Esophagus muscularis mucosa (tissue), 4 donors: ENCODE data around the gene KCNJ18. TPM values are rescaled to one million over a fixed set of nuclear protein-coding genes. Genes with fewer than 3 reads are reported as not detected.
A peak's percentile ranks its signal among the peaks of the same experiment; 100 is the strongest.
"Not testable (repeated sequence)": the region's sequence is repeated elsewhere in the genome, so short reads cannot be mapped to it uniquely, and the experiment has no call there.

Experiments
- DNase-seq: peaks from one replicate; pipeline ENCODE4 v3.0.0-alpha.2; 2017; ENCODE audit errors: extremely low spot score
- H3K27ac ChIP-seq, 4 donors: fragments of 200-600 bp; sonication (generic); replicated peaks in 1 of 4; 1 replicate in 3 of 4; 2 replicates in 1 of 4; pipeline ENCODE4 v1.5.1; 2016 to 2019; ENCODE audit warnings: mild to moderate bottlenecking in 1 of 4
- H3K27me3 ChIP-seq, 4 donors: fragments of 200-600 bp; sonication (generic); one replicate each; pipeline versions ENCODE4 v1.5.1 to v1.6.0; 2016 to 2019
- H3K36me3 ChIP-seq, 4 donors: fragments of 200-600 bp; sonication (generic); one replicate each; pipeline ENCODE4 v1.5.1; 2016 to 2019
- H3K4me1 ChIP-seq, 4 donors: fragments of 200-600 bp; sonication (generic); one replicate each; pipeline ENCODE4 v1.5.1; 2016 to 2019
- H3K4me3 ChIP-seq, 4 donors: fragments of 200-600 bp; sonication (generic); 1 replicate in 2 of 4; 2 replicates in 2 of 4; pipeline ENCODE4 v1.5.1; 2016 to 2019; ENCODE audit warnings: mild to moderate bottlenecking in 4 of 4, moderate library complexity in 1 of 4
- H3K9me3 ChIP-seq, 4 donors: fragments of 200-600 bp; sonication (generic); 1 replicate in 3 of 4; 2 replicates in 1 of 4; pipeline ENCODE4 v1.5.1; 2016 to 2019
- WGBS: methylation state at CpG from one replicate; pipeline ENCODE4 v1.1.5; 2018; 5-methylcytosine and 5-hydroxymethylcytosine counted together
- intact Hi-C: fragments of 100-400 bp; cut with DNase I; formaldehyde crosslinking; loops from one replicate; pipeline ENCODE4 v1.15.1; 2023
- total RNA-seq, 4 donors: library from RNA; depleted of rRNA; stranded (reverse); fragments of >200 nt; gene quantifications; one replicate each; pipeline versions ENCODE4 v1.1.0 to v1.2.1, GENCODE V29; 2016

KCNJ18 gene
- total RNA-seq, 4 donors from 2014 or later: not detected

- WGBS: 52% methylated on average over 3 of the region's 3 CpGs
- H3K36me3 ChIP-seq, H3K27ac ChIP-seq, H3K27me3 ChIP-seq, H3K4me3 ChIP-seq, H3K4me1 ChIP-seq, H3K9me3 ChIP-seq, intact Hi-C loops: not testable (repeated sequence)
- peak; percentile 92 for DNase-seq
Measured at GRCh38 chr17:21666711-21667412, 25.5 kb upstream of the KCNJ18 start.

- intact Hi-C loops, H3K4me3 ChIP-seq, H3K36me3 ChIP-seq, H3K27ac ChIP-seq, H3K9me3 ChIP-seq, H3K27me3 ChIP-seq, H3K4me1 ChIP-seq: not testable (repeated sequence)
- WGBS: 47% methylated on average over 7 of the region's 7 CpGs
- peak; percentile 92 for DNase-seq
Measured at GRCh38 chr17:21667413-21668117, 24.8 kb upstream of the KCNJ18 start.

GRCh38 chr17:21668118-21668488 lies 24.2 kb upstream of the KCNJ18 start:
- H3K27ac ChIP-seq, H3K36me3 ChIP-seq, H3K27me3 ChIP-seq, H3K9me3 ChIP-seq, intact Hi-C loops, H3K4me3 ChIP-seq, H3K4me1 ChIP-seq, DNase-seq: not testable (repeated sequence)
- WGBS: no CpG with 5 or more reads among the region's 3 CpGs

- H3K4me1 ChIP-seq, intact Hi-C loops, H3K36me3 ChIP-seq, H3K4me3 ChIP-seq, H3K27ac ChIP-seq, H3K9me3 ChIP-seq: not testable (repeated sequence)
- DNase-seq: peak; percentile 92
- peaks cover 0 to 10% (median 0%) of the 10 kb centered on the region in 4 donors for H3K27me3 ChIP-seq
- WGBS: 81% methylated on average over 9 of the region's 13 CpGs
Measured at GRCh38 chr17:21668746-21669508, 23.4 kb upstream of the KCNJ18 start.

GRCh38 chr17:21669616-21670360 lies 22.5 kb upstream of the KCNJ18 start:
- H3K36me3 ChIP-seq, H3K4me1 ChIP-seq, H3K27ac ChIP-seq, H3K4me3 ChIP-seq, DNase-seq, H3K9me3 ChIP-seq, intact Hi-C loops: not testable (repeated sequence)
- 82% methylated on average over 10 of the region's 10 CpGs for WGBS
- H3K27me3 ChIP-seq: peaks cover 0 to 16% (median 0%) of the 10 kb centered on the region in 4 donors

- 52% methylated on average over 8 of the region's 8 CpGs for WGBS
- H3K27ac ChIP-seq, H3K4me1 ChIP-seq, H3K36me3 ChIP-seq, H3K9me3 ChIP-seq, H3K4me3 ChIP-seq, intact Hi-C loops, DNase-seq: not testable (repeated sequence)
- H3K27me3 ChIP-seq: peaks cover 0 to 16% (median 0%) of the 10 kb centered on the region in 4 donors
Measured at GRCh38 chr17:21670361-21671155, 21.8 kb upstream of the KCNJ18 start.

- H3K36me3 ChIP-seq, H3K9me3 ChIP-seq, H3K4me1 ChIP-seq, H3K27ac ChIP-seq, intact Hi-C loops, DNase-seq, H3K4me3 ChIP-seq: not testable (repeated sequence)
- H3K27me3 ChIP-seq: peaks cover 0 to 12% (median 0%) of the 10 kb centered on the region in 4 donors
- WGBS: 83% methylated on average over 2 of the region's 2 CpGs
Measured at GRCh38 chr17:21671437-21671836, 20.9 kb upstream of the KCNJ18 start.

- intact Hi-C loops, H3K4me1 ChIP-seq, H3K36me3 ChIP-seq, DNase-seq, H3K4me3 ChIP-seq, H3K9me3 ChIP-seq, H3K27ac ChIP-seq: not testable (repeated sequence)
- peaks cover 0 to 12% (median 0%) of the 10 kb centered on the region in 4 donors for H3K27me3 ChIP-seq
- 84% methylated on average over 4 of the region's 4 CpGs for WGBS
Measured at GRCh38 chr17:21671871-21672270, 20.5 kb upstream of the KCNJ18 start.

- H3K36me3 ChIP-seq, H3K4me3 ChIP-seq, intact Hi-C loops, H3K4me1 ChIP-seq, H3K27ac ChIP-seq, DNase-seq, H3K9me3 ChIP-seq: not testable (repeated sequence)
- WGBS: 85% methylated on average over 31 of the region's 31 CpGs
- peaks cover 0 to 28% (median 0%) of the 10 kb centered on the region in 4 donors for H3K27me3 ChIP-seq
Measured at GRCh38 chr17:21673451-21674241, 18.7 kb upstream of the KCNJ18 start.
